GM12878 (cell line): Measurements from ENCODE around the gene PSMF1. TPM values are rescaled to one million over a fixed set of nuclear protein-coding genes. Genes with fewer than 3 reads are reported as not detected.

Experiments
- ATAC-seq: fragments of 200-7000 bp; cut with Tn5 transposase; 3 replicates; pipeline ENCODE4 v1.9.1; 2020; ENCODE audit warnings: mild to moderate bottlenecking, moderate library complexity
- BruUV-seq: library from RNA; stranded (reverse); fragments of 400-500 nt; replicated peaks from 2 replicates; lab custom pipeline; 2021; lab: Mats Ljungman, UMichigan
- CTCF ChIA-PET: fragments of 300-600 bp; sonication (Branson Sonifier 250); formaldehyde crosslinking; extraction: SDS; loops from one replicate; lab custom pipeline; 2021; ENCODE audit warnings: inconsistent platforms; lab: Yijun Ruan, JAX
- POLR2A ChIA-PET: fragments of 350-600 bp; formaldehyde crosslinking; extraction: SDS; loops from one replicate; lab custom pipeline; 2021; ENCODE audit warnings: inconsistent platforms; lab: Charles Lee
- RAD21 ChIA-PET: fragments of 300-600 bp; sonication (Branson Sonifier 250); formaldehyde crosslinking; loops from one replicate; lab custom pipeline; 2023; ENCODE audit warnings: antibody characterized with exemption; ENCODE audit not compliant: unreplicated experiment; lab: Charles Lee
- SMC1A ChIA-PET: fragments of 300-600 bp; sonication (Branson Sonifier 250); formaldehyde crosslinking; loops from one replicate; lab custom pipeline; 2023; ENCODE audit not compliant: unreplicated experiment, uncharacterized antibody; lab: Charles Lee
- DNase-seq: peaks from one replicate; pipeline ENCODE4 v3.0.0-alpha.2; 2011; ENCODE audit warnings: low read depth, low spot score
- FAIRE-seq: peaks from 3 replicates; lab custom pipeline; 2011; peaks lifted over from hg19 to GRCh38; lab: Jason Lieb, UNC
- H2AFZ ChIP-seq: 2 replicates; pipeline ENCODE4 v1.6.0; 2011; ENCODE audit warnings: low read depth, low read length, control low read depth; ENCODE audit not compliant: control insufficient read depth
- H3K27ac ChIP-seq: 2 replicates; pipeline ENCODE4 v1.5.1; 2011; ENCODE audit warnings: control low read depth; ENCODE audit not compliant: control insufficient read depth, insufficient read depth
- H3K27me3 ChIP-seq, 2 experiments: replicated peaks in 1 of 2; 2 replicates each; pipeline versions ENCODE4 v1.6.0 to v1.6.1; 2011; ENCODE audit warnings: low read length in 1 of 2; ENCODE audit not compliant: control insufficient read depth in 2 of 2, insufficient read depth in 2 of 2
- H3K36me3 ChIP-seq, 2 experiments: 2 replicates each; pipeline ENCODE4 v1.5.1; 2011; ENCODE audit warnings: low read length in 1 of 2; ENCODE audit not compliant: control insufficient read depth in 2 of 2, insufficient read depth in 2 of 2
- H3K4me1 ChIP-seq: 2 replicates; pipeline ENCODE4 v1.6.1; 2011; ENCODE audit warnings: mild to moderate bottlenecking, low read length, moderate library complexity, mixed read lengths; ENCODE audit not compliant: control insufficient read depth, insufficient read depth
- H3K4me2 ChIP-seq: 2 replicates; pipeline ENCODE4 v1.6.0; 2011; ENCODE audit warnings: control low read depth; ENCODE audit not compliant: control insufficient read depth, insufficient read depth
- H3K4me3 ChIP-seq: fragments of 200-600 bp; sonication (generic); 2 replicates; pipeline ENCODE4 v1.5.1; 2016
- H3K79me2 ChIP-seq: 2 replicates; pipeline ENCODE4 v1.6.0; 2011; ENCODE audit warnings: low read length; ENCODE audit not compliant: control insufficient read depth, insufficient read depth
- H3K9ac ChIP-seq: 2 replicates; pipeline ENCODE4 v1.8.0; 2011; ENCODE audit warnings: low read length, control low read depth, mixed read lengths; ENCODE audit not compliant: control insufficient read depth, insufficient read depth
- H3K9me3 ChIP-seq: replicated peaks from 3 replicates; pipeline ENCODE4 v1.5.1; 2011; ENCODE audit warnings: mild to moderate bottlenecking, low read length; ENCODE audit not compliant: control insufficient read depth, insufficient read depth
- H4K20me1 ChIP-seq: 2 replicates; pipeline ENCODE4 v1.6.0; 2011; ENCODE audit not compliant: control insufficient read depth, insufficient read depth
- DPF2 ChIP-seq: fragments of 450-650 bp; IDR thresholded peaks from 2 replicates; pipeline ENCODE4 v1.6.1; 2017; ENCODE audit warnings: mild to moderate bottlenecking
- JUNB ChIP-seq: IDR thresholded peaks from 2 replicates; pipeline ENCODE4 v1.6.1; 2016; ENCODE audit warnings: antibody characterized with exemption, mild to moderate bottlenecking
- JUND ChIP-seq: IDR thresholded peaks from 2 replicates; pipeline ENCODE4 v1.6.1; 2012; ENCODE audit warnings: low read depth, mild to moderate bottlenecking, low read length, improper control_type of control experiment, moderate library complexity
- MEF2B ChIP-seq: fragments of 450-650 bp; IDR thresholded peaks from 2 replicates; pipeline ENCODE4 v1.6.1; 2018; ENCODE audit warnings: mild to moderate bottlenecking, moderate library complexity; ENCODE audit not compliant: partially characterized antibody, poor library complexity, severe bottlenecking
- MTA2 ChIP-seq: fragments of 450-650 bp; IDR thresholded peaks from 2 replicates; pipeline ENCODE4 v1.6.1; 2016; ENCODE audit warnings: low read depth, mild to moderate bottlenecking, moderate library complexity
- MYC ChIP-seq: IDR thresholded peaks from 2 replicates; pipeline ENCODE4 v1.6.1; 2011; ENCODE audit warnings: mild to moderate bottlenecking, low read length, moderate library complexity, inconsistent platforms; ENCODE audit not compliant: insufficient read depth, insufficient replicate concordance, insufficient read length, severe bottlenecking
- NRF1 ChIP-seq: conservative IDR thresholded peaks from 2 replicates; pipeline ENCODE4 v1.6.1; 2011; ENCODE audit warnings: mild to moderate bottlenecking, low read depth, low read length, improper control_type of control experiment
- POLR2A ChIP-seq: IDR thresholded peaks from 2 replicates; pipeline ENCODE4 v1.6.1; 2011; ENCODE audit warnings: low read depth, mild to moderate bottlenecking, low read length
- RELA ChIP-seq: fragments of 450-650 bp; IDR thresholded peaks from 2 replicates; pipeline ENCODE4 v1.8.0; 2014; ENCODE audit warnings: borderline replicate concordance; ENCODE audit not compliant: partially characterized antibody
- SMAD5 ChIP-seq: IDR thresholded peaks from 2 replicates; pipeline ENCODE4 v1.6.1; 2016; ENCODE audit warnings: antibody characterized with exemption, low read depth
- SREBF2 ChIP-seq: IDR thresholded peaks from 2 replicates; pipeline ENCODE4 v1.6.1; 2012; ENCODE audit warnings: mild to moderate bottlenecking, low read length
- ZNF274 ChIP-seq: IDR thresholded peaks from one replicate; pipeline ENCODE4 v1.8.0; 2011; ENCODE audit not compliant: insufficient read length, insufficient read depth
- ZNF622 ChIP-seq: fragments of 450-650 bp; IDR thresholded peaks from 2 replicates; pipeline ENCODE4 v1.6.1; 2017; ENCODE audit warnings: mild to moderate bottlenecking, inconsistent platforms
- WGBS: methylation state at CpG from one replicate; pipeline ENCODE4 v1.1.6; 2016; ENCODE audit warnings: low lambda C conversion rate; ENCODE audit not compliant: insufficient replicate concordance, insufficient coverage; ENCODE audit errors: missing lambda C conversion rate; 5-methylcytosine and 5-hydroxymethylcytosine counted together
- in situ Hi-C: fragments of 300-500 bp; cut with MboI; formaldehyde crosslinking; loops from 9 replicates; pipeline ENCODE4 v1.14.3; 2018; ENCODE audit warnings: mixed read lengths
- intact Hi-C: fragments of 100-400 bp; cut with micrococcal nuclease; formaldehyde crosslinking; loops from one replicate; pipeline ENCODE4 v1.14.2; 2022; ENCODE audit not compliant: unreplicated experiment
- polyA plus RNA-seq, 11 experiments: library from polyadenylated mRNA; depleted of rRNA in 4 of 11; unstranded in 6 of 11; stranded (reverse) in 5 of 11; fragments of >200 nt; fragmentation: Nextera tagmentation in 4 of 11; fragmentation: Illumina TruSeq in 1 of 11; extraction: Ambion mirVana in 4 of 11; extraction: Trizol in 1 of 11; gene quantifications; 1 replicate in 1 of 11; 2 replicates in 10 of 11; pipeline versions ENCODE4 v1.2.1 to v1.2.3, GENCODE V29; 2011 to 2016; ENCODE audit warnings: inconsistent platforms in 2 of 11, missing spikeins in 2 of 11, low read depth in 1 of 11
- total RNA-seq, 4 experiments: library from RNA; depleted of rRNA in 3 of 4; stranded (reverse); fragments of >200 nt in 3 of 4; fragmentation: Illumina TruSeq in 1 of 4; extraction: Trizol in 1 of 4; gene quantifications; 2 replicates each; pipeline versions ENCODE4 v1.2.1 to v1.2.3, GENCODE V29; 2013 to 2021
- TF ChIP-seq, protein P1 (sequence below): IDR thresholded peaks from 2 replicates; pipeline ENCODE4 v1.6.1; 2011; ENCODE audit warnings: borderline replicate concordance, low read depth, mild to moderate bottlenecking, moderate library complexity, mixed read lengths, low read length; ENCODE audit not compliant: insufficient read depth; ENCODE audit errors: extremely low read length
- TF ChIP-seq, protein P2 (sequence below): fragments of 450-650 bp; IDR thresholded peaks from 2 replicates; pipeline ENCODE4 v1.6.1; 2017; ENCODE audit warnings: antibody characterized with exemption, mild to moderate bottlenecking, moderate library complexity
- TF ChIP-seq, protein P3 (sequence below): fragments of 450-650 bp; IDR thresholded peaks from 2 replicates; pipeline ENCODE4 v1.6.1; 2017; ENCODE audit warnings: low read depth, mild to moderate bottlenecking, moderate library complexity
- TF ChIP-seq, protein P4 (sequence below): fragments of 450-650 bp; IDR thresholded peaks from 2 replicates; pipeline ENCODE4 v1.6.1; 2017; ENCODE audit warnings: borderline replicate concordance

The PSMF1 gene
- total and polyA plus RNA-seq, 10 of the 15 experiments (the other 5 are each of a cell fraction or from before 2014, with no cell fraction given): 14.2 to 173 (median 40.6) TPM

DNA sequence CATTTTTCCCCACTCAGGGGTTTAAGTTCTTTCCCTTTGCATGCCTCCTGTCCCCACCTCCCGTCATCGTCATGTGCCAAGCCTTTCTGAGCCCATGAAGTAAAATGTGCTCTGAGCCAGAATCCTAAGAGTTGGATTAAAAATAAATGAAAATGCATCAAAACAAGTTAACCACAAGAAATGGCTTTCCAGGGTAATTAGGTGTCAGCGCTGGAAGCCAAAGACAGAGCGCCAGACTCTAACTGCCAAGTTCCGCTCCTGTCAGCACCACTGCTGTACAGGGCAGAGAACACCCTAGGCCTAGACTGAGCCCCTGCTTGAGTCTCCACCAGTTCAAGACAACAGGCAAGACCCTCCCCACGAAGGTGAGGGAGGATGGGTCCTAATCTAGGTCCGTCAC lies 79.4 kb downstream of the PSMF1 start:
- Histone ChIP-seq H3K27me3 (no peaks in the 10 kb centered on the region; a peak in 2 of 4 replicates), H3K9me3 (no peaks in the 10 kb centered on the region), H3K36me3 (no peaks in the 10 kb centered on the region), H3K4me3 (no peak overlapping the region), H4K20me1 (no peaks in the 10 kb centered on the region), H3K79me2 (no peaks in the 10 kb centered on the region), H3K27ac (no peak overlapping the region), H3K4me2 (no peak overlapping the region), H2AFZ (no peak overlapping the region), H3K4me1 (no peaks in the 10 kb centered on the region), H3K9ac (no peak overlapping the region)
- ChIA-PET CTCF (no interaction called here), RAD21 (no interaction called here), SMC1A (no interaction called here), POLR2A (no interaction called here)
- in situ Hi-C loops: no loop called here
- ATAC-seq: no peak
- DNase-seq: no peak
- 62% methylated on average over 7 of the region's 7 CpGs for WGBS
- TF ChIP-seq ZNF274 (no peak), MTA2 (no peak), SMAD5 (no peak), POLR2A (no peak), ZNF622 (no peak), SREBF2 (no peak), JUNB (no peak), JUND (no peak), MEF2B (no peak), DPF2 (no peak), RELA (no peak), MYC (no peak), NRF1 (no peak)
- TF ChIP-seq, protein P1, sequence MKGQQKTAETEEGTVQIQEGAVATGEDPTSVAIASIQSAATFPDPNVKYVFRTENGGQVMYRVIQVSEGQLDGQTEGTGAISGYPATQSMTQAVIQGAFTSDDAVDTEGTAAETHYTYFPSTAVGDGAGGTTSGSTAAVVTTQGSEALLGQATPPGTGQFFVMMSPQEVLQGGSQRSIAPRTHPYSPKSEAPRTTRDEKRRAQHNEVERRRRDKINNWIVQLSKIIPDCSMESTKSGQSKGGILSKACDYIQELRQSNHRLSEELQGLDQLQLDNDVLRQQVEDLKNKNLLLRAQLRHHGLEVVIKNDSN: no peak
- TF ChIP-seq, protein P2, sequence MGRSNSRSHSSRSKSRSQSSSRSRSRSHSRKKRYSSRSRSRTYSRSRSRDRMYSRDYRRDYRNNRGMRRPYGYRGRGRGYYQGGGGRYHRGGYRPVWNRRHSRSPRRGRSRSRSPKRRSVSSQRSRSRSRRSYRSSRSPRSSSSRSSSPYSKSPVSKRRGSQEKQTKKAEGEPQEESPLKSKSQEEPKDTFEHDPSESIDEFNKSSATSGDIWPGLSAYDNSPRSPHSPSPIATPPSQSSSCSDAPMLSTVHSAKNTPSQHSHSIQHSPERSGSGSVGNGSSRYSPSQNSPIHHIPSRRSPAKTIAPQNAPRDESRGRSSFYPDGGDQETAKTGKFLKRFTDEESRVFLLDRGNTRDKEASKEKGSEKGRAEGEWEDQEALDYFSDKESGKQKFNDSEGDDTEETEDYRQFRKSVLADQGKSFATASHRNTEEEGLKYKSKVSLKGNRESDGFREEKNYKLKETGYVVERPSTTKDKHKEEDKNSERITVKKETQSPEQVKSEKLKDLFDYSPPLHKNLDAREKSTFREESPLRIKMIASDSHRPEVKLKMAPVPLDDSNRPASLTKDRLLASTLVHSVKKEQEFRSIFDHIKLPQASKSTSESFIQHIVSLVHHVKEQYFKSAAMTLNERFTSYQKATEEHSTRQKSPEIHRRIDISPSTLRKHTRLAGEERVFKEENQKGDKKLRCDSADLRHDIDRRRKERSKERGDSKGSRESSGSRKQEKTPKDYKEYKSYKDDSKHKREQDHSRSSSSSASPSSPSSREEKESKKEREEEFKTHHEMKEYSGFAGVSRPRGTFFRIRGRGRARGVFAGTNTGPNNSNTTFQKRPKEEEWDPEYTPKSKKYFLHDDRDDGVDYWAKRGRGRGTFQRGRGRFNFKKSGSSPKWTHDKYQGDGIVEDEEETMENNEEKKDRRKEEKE: no peak
- TF ChIP-seq, protein P3, sequence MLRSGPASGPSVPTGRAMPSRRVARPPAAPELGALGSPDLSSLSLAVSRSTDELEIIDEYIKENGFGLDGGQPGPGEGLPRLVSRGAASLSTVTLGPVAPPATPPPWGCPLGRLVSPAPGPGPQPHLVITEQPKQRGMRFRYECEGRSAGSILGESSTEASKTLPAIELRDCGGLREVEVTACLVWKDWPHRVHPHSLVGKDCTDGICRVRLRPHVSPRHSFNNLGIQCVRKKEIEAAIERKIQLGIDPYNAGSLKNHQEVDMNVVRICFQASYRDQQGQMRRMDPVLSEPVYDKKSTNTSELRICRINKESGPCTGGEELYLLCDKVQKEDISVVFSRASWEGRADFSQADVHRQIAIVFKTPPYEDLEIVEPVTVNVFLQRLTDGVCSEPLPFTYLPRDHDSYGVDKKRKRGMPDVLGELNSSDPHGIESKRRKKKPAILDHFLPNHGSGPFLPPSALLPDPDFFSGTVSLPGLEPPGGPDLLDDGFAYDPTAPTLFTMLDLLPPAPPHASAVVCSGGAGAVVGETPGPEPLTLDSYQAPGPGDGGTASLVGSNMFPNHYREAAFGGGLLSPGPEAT: no peak
- TF ChIP-seq, protein P4, sequence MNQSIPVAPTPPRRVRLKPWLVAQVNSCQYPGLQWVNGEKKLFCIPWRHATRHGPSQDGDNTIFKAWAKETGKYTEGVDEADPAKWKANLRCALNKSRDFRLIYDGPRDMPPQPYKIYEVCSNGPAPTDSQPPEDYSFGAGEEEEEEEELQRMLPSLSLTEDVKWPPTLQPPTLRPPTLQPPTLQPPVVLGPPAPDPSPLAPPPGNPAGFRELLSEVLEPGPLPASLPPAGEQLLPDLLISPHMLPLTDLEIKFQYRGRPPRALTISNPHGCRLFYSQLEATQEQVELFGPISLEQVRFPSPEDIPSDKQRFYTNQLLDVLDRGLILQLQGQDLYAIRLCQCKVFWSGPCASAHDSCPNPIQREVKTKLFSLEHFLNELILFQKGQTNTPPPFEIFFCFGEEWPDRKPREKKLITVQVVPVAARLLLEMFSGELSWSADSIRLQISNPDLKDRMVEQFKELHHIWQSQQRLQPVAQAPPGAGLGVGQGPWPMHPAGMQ: no peak
- intact Hi-C loops: no loop called here
- no peak for FAIRE-seq
- no TSS peak for BruUV-seq
